ENCODE data around the gene PIK3CG.

PIK3CG gene

GRCh38 chr7:106864298-106865081 is 592 bp upstream of the PIK3CG start:
- no peak for TF ChIP-seq CTCF (IDR thresholded peaks at IDR 0.05)

- TF ChIP-seq CTCF (IDR thresholded peaks at IDR 0.05): no peak
These were observed 1.5 kb downstream of the PIK3CG start for GRCh38 chr7:106866298-106867281.

- TF ChIP-seq CTCF (IDR thresholded peaks at IDR 0.05): no peak
These were observed 2.7 kb downstream of the PIK3CG start for GRCh38 chr7:106867641-106868351.

DNA sequence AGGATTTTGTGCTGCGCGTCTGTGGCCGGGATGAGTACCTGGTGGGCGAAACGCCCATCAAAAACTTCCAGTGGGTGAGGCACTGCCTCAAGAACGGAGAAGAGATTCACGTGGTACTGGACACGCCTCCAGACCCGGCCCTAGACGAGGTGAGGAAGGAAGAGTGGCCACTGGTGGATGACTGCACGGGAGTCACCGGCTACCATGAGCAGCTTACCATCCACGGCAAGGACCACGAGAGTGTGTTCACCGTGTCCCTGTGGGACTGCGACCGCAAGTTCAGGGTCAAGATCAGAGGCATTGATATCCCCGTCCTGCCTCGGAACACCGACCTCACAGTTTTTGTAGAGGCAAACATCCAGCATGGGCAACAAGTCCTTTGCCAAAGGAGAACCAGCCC is 3.3 kb downstream of the PIK3CG start:
- TF ChIP-seq CTCF (IDR thresholded peaks at IDR 0.05): no peak

- TF ChIP-seq CTCF (IDR thresholded peaks at IDR 0.05): no peak
These were observed 4.9 kb downstream of the PIK3CG start for GRCh38 chr7:106869954-106870353.

GRCh38 chr7:106870528-106870927 is 5.4 kb downstream of the PIK3CG start:
- TF ChIP-seq CTCF (IDR thresholded peaks at IDR 0.05): no peak

DNA sequence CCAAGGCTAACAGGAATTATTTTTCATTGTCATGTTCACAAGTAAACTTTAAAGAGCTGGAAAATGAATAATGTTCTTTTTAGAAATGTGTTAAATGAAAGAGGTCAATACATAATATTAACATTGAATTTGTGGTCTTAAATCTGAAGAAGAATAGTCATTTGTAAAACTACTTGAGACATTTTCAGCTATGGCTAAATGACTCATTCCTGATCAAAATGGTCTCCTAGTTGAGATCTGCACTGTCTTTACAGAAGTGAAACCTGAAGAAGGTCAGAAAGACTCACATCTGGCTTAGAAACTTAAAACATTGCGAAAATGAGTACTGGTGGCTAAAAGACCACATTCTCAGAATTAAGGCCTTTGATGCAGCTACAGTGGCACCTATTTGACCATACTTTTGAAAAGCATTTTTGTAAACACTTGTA is 5.9 kb downstream of the PIK3CG start:
- TF ChIP-seq CTCF (IDR thresholded peaks at IDR 0.05): no peak
